ENCODE measurements around the gene SLFNL1.

The SLFNL1 gene

DNA sequence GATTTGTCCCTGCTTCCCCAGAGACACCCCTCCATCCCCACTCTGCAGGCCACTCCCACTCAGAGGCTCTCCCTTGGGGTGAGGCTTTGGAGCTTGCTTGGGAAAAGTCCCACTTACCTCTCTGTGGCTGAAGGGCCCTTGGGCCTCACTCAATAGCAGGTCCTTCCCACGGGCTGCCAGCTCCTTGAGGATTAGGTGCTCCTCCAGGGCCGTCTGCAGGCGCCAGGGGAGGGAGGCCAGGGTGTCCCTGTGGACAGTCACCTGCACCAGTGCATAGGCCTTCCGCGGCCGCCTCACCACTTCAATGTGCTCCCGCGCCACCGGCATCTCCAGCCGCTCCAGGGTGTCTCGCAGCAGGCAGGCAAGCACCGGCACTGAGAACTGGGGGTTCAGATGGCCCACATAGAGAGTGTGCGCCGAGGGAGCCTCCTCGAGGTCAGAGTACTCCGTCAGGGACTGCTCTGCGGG is 1.4 kb downstream of the SLFNL1 start:
- DNase-seq (ENCODE audit: low read depth in 2 of 2) = no peak

DNA sequence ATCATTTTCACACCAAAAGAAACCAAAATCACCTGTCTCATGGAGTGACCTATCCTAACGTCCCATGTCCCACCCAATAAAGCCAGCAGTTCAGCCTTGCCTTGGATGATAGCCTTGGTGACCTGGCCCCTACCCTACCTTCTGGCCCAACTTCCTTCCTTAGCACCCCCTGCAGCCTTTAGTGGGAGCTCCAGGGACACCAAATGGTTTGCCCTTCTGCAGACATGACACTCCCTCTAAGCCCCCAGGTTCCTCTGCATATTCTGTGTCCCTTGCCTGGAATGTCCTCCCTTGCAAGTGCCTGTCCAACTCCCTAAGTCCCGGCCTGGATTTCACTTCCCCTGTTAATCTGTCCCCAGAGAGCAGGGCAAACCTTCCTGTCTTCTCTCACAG is 2.2 kb downstream of the SLFNL1 start:
- no peak for DNase-seq (ENCODE audit: low read depth in 2 of 2)

DNA sequence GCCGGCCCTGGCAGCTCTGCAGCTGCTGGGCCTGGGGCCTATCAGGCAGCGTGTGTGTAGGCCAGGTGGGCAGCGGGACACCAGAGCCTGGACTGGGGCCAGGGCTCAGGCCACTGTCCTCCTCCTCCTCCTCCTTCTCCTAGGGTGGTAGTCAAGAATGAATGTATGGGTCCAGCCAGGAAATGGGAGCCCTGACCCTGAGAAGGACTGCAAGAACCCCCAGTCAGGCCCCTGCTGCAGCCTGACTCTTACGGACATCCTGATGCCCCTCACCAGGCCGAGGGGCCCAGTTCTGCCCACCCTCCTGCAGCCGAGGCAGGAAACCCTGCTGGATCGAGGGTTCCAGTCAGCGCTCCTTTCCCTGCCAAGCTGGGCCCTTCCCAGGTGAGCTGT is 3.5 kb downstream of the SLFNL1 start:
- no peak for DNase-seq (ENCODE audit: low read depth in 2 of 2)

DNA sequence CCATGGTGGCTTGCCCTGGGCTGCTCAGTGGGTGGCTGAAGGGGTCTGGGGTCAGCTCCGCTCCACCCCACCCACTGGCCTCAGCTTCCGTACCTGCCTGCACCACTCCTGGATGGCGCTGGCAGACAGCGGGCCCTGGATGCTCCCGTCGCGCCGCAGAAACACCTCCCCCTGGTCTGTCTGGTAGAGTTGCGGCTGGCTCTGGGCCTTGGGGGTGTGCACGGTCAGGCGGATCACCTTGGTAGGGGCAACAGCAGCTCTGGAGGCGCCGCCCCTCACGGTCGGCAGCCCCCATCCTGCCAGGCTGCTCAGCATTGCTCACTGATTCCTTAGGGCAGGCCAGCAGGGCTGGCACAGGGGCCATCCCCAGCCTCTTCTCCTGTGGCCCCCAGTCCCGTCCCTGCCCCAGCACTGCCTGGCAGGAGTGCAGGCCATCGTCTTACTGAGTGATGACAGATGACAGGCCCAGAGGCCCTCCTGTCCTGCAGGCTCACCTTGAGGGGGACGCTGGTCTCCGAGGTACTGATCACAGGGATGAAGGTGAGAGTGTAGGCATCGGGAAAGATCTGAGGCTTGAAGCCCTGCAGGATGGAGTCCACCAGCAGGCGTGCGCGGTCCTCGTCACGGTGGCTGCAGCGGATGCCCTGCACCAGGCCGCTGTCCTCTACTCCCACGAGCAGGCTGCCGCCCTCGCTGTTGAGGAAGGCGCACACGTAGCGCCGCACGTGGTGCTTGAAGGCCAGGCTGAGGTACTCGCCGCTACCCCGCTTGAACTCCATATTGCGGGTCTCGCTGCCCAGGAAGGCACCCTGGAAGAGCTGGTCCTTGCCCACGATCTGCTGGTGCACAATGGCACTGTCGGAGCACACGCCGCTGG is 4.1 kb downstream of the SLFNL1 start:
- DNase-seq (ENCODE audit: low read depth in 2 of 2) = no peak

DNA sequence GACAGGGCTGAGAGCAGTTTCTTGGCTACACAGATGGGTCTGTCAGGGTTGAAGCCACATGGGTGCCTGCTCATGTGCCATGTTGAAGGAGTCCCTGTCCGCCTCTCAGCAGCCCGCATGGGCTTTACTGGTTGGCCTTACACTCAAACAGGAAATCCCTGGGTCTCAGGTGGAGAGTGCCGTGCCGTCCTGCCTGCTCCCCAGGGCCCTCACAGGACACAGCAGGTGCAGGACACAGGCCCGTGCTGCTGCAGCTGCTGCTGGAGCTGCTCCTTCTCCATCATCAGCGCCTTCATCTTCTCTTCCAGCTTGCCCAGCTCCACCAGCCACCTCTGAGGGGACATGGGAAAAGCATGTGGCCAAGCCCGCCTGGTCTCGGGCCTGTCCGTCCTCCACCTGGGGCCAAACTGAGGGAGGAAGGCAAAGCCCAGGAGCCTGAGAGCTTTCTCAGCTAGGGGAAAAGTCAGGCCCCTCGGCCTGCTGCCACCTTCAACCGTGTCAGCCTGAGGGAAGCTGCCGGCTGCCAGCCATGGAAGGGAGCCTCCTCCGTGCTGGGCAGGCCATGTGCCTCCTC is 5.5 kb downstream of the SLFNL1 start:
- DNase-seq (ENCODE audit: low read depth in 2 of 2) = no peak

DNA sequence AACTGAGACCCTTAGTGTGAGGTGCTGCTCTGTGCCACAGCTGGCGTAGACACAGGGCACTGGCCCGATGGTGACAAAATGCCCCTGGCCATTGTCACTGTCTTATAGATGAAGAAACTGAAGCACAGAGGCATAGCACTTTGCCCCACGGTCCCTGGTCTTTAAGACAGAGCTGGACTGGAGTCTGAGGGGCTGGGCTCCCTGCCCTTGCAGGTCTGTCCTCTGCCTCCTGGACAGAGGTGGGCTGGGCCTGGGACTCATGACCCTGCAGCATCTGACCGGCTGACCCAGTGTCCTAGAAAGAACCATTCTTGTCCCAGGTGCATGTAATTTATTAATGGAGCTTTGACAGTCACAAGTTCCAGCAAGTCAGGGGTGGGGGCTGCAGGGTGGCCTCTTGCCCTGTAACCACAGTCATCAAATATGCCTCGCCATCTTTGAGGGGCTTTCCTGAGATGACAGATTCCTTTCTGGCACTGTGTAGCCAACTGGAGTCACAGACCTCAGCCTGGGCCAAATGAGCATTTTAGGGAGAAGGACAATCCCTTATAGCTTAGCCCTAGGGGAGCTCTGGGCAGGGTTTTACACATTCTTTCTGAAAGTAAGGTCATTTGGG is 6.1 kb downstream of the SLFNL1 start:
- DNase-seq (ENCODE audit: low read depth in 2 of 2) = no peak

DNA sequence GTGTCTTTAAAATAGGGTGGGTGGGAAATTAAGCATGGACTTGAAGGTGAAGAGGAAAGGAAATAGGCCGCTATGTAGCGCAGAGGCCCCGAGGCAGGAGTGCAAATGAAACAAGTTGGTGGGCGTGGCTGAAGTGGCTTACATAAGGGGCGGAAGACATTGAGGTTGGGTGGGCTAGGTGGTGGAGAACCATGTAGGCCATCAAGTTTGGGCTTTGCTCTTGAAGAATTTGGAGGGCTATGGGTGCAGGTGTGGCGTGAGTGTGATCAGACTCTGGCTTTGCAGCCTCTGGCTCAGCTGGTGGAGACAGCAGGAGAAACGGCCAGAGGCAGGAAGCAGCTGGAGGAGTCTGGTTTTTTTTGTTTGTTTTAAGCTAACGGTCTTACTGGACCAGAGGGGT is 6.7 kb downstream of the SLFNL1 start:
- no peak for DNase-seq (ENCODE audit: low read depth in 2 of 2)

DNA sequence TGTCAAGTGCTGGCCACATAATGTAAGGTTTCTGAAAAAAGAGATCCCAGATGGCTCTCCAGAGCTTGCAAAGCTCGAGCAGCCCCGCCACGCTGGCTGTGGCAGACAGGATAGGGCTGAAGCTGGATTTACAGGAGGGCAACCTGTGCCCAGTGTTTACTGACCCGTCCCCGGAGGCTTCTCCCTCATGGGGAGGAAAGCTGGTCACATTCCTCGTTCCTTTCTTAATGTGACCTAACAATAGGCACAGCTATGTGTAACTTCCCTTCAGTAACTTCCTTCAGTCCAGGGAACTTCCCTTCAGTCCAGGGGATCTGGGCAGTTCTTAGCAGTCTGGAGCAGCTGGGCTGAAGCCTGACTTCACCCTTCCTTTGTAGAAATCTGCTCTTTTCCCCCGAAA is 7.7 kb downstream of the SLFNL1 start:
- no peak for DNase-seq (ENCODE audit: low read depth in 2 of 2)

DNA sequence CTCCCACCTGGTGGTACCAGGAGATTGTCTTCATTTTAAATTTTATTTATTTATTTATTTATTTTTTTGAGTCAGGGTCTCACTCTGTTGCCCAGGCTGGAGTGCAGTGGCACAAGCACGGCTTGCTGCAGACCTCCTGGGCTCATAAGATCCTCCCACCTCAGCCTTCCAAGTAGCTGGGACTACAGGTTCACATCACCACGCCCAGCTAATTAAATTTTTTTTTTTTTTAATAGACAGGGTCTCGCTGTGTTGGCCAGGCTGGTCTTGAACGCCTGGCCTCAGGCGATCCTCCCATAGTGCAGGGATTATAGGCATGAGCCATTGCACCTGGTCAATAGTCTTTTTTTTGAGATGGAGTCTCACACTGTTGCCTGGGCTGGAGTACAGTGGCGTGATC is 8.5 kb downstream of the SLFNL1 start:
- no peak for DNase-seq (ENCODE audit: low read depth in 2 of 2)

DNA sequence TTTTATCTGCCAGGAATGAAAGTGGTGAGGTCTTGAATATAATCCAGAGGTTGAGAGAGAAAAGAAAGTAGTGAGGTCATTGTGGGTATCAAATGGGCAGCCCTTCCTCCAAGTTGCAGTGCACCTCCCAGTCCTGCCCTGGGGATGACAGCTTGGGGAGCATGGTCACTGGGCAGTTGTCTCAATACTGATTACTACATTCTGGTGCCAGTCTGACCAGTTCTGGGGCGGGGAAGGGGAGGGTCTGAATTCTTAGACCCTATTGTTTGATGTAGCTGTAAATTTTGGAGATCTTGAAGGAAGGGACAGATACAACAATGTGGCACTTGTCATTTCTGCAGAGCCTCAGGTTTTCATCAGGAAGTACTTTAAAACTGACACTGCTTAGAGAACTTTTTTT is 11.2 kb downstream of the SLFNL1 start:
- DNase-seq (ENCODE audit: low read depth in 2 of 2) = no peak

DNA sequence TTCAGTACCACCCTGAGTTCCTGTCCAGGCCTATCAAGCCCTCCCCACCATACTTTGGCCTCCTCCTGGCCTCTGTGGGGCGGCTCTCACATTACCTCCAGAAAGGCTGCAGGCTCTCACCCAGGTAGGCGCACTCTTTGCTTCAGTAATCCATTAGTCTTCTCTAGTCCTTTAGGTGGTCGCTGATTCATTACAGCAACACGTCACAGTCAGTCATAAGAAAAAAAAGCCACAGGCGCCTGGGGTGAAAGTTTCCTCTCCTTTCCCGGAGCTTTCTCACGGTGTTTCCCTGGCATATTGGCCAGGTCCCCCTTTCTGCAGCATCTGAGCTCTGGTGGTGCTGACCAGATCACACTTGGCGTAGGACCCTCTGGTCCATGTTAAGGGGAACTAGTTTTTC is 12.1 kb downstream of the SLFNL1 start:
- DNase-seq (ENCODE audit: low read depth in 2 of 2) = no peak

DNA sequence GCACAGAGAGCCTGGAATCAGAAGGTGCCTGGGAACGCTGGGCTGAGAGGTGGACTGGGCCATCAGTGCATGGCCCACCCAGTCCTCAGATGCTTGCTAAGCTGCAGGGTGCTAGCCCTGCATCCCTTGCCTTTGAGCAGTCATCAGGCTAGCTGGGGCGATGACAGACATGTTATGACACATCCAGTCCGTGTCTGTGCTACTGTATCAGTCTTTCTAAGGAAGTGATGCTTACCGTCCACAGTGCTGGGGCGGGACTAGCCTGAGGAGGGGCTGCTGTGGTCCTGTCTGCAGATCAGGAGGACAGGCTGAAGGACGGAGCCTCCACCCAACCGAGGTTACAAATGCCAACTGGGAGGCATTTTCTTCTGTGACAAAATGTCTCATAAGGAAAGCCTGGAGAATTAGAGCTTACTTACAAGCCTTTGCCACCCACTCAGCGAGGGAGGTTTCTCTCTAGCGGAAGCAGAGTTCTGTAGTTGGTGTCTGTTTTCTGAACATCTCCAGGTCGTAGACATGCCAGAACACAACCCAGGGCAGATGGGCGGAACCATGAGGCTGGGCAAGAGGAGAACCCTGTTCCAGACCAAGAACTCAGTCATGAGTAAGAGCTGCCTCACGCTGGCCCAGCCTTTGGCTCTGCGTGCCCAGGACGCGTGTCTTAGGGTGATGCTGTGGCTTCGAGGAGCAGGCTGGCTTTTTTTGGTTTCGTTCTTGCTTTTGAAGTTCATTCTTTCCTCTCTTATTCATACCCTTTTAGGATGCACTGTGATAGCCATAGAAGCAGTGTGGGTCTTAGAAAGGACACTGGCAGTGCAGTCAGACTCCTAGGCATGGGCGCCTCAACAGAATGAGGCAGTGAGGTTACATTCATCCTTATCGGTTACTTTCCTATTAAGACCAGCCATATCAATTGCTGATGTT is 14.3 kb downstream of the SLFNL1 start:
- no peak for DNase-seq (ENCODE audit: low read depth in 2 of 2)

DNA sequence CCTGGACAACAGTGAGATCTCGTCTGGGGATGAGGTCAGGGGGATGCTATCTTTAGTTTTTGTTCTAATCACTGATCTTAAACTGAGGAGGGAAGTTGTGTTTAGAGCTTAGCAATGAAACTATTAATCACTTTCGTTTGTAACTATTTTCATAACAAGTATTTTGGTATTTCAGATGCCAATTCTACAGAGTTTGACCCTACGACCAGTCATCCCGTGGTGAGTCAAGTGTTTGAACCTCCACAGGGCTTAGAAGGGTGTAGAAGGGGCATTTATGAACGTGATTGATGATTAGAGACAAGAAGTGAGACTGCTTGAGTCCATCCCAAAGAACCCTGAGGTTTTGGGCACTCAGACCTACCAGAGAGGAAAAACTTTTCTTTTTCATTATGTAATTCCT is 15.6 kb downstream of the SLFNL1 start:
- DNase-seq (ENCODE audit: low read depth in 2 of 2) = no peak

DNA sequence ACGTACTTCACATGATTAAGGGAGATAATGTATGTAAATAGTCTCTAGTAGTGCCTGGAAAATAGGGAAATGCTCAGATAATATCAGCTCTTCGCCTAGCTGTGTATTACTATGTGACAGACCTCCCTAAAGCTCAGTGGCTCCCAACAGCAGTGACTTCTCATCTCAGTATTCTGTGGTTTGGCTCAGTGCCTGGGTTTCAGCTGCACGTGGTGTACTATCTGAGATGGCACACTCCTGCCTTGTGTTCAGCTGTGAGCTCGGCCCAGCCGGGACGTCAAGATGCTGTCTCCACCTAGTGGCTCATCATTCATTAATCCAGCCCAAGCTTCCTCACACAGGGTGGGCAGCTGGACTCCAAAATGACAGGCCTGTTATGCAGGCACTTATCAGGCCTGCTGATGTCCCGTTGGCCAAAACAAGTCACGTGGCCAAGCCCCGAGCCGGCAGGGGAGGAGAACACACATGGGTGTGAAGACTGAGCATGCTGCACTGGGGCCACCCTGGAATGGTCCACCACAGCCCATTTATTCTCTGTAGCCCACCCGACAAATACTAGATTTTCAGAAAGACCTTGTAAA is 17.8 kb downstream of the SLFNL1 start:
- peak; percentile 66 to 74 for DNase-seq (ENCODE audit: low read depth in 2 of 2)

DNA sequence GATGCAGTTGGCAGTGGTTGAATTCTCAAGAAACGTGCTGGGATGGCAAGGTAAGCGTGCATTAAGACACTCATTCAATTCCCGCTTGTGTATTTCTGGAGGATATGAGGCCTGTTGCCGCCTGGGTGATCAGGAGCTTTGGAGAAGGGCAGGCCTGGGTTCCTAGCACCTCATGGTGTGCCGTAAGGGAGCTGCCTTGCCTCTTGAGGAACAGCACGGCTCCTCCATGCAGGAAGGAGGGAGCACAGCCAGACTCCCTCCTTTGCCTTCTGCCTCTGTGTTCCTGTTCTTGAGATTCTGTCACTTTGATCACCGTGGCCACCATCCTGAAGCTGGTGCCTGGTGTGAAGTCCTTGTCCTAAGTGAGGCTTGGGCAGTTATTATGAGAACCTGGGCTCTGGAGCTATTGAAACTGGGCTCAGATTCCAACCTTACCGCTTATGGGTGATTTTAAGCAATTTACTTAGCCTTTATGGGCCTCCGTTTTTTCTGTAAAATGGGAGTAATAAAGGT is 18.3 kb downstream of the SLFNL1 start:
- DNase-seq (ENCODE audit: low read depth in 2 of 2) = no peak

DNA sequence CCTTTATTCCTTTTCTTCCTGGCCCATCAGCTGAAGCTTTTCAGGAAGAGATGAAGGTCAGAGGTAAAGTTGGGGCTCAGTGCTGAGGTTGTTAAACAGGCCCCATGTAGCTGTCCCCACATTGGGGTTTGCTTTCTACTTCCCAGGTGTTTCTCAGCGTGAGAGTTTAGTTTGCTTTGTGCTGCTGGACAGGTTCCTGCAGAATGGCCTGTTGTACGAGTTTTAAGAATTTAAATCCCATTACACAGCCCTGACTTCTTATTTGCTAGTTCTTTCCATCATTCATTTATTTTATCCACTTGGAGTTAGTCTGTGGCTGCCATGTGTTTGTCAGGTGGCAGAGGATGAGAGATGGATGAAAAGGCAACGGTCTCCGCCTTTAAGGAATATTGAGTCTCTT is 22.9 kb downstream of the SLFNL1 start:
- no peak for DNase-seq (ENCODE audit: low read depth in 2 of 2)

DNA sequence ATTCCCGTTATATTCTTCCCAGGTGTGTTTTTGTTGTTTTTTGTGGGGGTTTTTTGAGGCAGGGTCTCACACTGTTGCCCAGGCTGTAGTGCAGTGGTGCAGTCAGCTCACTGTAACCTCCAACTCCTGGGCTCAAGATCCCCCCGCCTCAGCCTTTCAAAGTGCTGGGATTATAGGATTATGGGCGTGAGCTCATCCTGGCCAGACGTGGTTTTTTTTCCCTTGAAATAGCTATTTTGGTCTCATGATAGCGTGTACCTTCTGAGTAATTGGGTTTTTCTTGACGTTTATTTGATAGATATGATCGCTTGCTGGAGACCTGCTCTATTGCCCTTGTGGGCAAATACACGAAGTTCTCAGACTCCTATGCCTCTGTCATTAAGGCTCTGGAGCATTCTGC is 24.4 kb downstream of the SLFNL1 start:
- no peak for DNase-seq (ENCODE audit: low read depth in 2 of 2)

DNA sequence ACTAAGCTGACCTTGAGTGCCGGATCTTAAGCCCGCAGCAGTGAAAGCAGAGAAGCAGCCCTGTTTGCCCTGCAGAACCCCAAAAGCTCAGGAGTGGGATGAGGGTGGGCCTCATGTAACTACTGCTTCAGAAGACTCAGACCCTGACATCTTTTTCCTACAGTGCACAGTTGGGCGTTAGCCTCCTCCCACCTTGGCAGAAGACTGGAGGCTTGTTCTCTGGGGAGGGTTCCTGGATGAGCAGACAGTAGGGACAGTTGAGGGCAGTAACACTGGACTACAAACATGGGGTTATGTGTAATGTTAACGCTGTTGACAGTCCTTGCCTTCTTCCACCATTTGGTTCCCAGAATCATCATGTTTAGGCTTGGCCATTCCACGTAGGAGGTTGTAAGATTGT is 32.5 kb downstream of the SLFNL1 start:
- no peak for DNase-seq (ENCODE audit: low read depth in 2 of 2)

DNA sequence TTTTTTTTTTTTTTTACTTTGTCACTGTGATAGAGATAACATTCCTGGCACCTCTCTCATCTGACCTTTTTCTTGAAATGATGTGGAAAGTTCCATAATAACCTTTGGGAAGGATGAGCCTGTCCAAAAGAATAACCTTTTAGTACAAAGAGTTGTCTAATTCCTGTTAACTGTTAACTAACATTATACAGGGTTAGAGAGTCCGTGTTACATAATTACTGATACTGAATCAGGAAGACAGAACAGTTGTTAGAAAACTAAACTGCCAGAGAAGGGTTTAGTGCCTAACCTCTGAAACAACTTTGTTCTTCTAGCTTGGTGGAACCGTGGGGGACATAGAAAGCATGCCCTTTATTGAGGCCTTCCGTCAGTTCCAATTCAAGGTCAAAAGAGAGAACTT is 33.2 kb downstream of the SLFNL1 start:
- no peak for DNase-seq (ENCODE audit: low read depth in 2 of 2)

DNA sequence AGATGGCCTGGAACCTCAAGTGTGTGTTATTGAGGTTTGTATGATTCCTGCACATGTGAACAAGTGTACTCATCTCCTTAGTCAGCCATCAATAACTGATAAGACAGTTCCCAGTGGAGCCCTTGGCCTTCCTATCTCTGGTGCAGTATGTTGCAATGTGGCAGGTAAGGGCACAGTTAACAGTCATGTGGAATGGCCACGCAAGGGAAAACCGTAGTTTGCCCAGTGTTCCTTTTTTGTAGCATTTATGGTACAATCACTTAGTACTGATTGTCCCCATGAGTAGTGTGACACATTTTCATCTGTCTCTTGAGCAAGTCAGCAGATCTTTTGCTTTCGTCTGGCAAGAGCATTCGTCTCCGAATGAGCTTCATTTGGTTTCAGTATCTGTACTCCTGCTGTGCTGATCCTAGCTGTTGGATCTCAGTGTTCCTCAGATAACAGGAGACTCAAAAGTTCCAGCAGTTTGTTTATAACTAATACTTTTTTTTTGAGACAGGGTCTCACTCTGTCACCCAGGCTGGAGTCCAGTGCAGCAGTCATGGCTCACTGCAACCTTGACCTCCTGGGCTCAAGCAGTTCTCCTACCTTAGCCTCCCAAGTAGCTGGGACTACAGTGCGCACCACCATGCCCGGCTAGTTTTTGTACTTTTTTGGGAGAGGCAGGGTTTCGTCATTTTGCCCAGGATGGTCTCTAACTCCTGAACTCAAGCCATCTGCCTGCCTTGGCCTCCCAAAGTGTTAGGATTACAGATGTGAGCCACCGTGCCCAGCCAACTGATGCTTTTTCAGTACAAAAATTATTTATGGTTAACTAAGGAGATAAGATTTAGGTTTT is 33.9 kb downstream of the SLFNL1 start:
- no peak for DNase-seq (ENCODE audit: low read depth in 2 of 2)

DNA sequence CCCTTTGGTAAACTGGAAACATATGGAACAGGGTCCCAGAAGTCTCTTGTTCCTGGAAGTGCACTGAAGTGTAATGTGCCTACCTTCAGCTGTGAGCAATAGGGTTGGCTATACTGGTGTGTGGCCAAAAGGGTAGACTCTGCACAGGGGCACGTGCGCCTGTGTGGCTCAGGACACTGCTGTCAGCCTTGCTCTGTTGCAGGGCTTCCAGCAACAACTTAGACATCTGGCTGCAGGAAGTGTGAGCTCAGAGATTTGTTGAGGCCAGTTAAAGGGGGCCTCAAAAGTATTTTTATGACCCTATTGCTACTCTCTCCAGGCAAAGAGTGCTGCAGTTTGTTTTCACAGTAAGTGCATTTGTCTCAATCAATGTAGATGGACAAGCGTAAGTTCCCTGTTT is 34.6 kb downstream of the SLFNL1 start:
- no peak for DNase-seq (ENCODE audit: low read depth in 2 of 2)
